ENCODE results near the gene BCKDK.
"Not testable (repeated sequence)": the region's sequence is repeated elsewhere in the genome, so short reads cannot be mapped to it uniquely, and the experiment has no call there.

The BCKDK gene

GRCh38 chr16:31099860-31100638 is 8.1 kb upstream of the BCKDK start:
- no peak for DNase-seq (ENCODE audit: low spot score)

GRCh38 chr16:31100876-31101641 is 7.1 kb upstream of the BCKDK start:
- DNase-seq (ENCODE audit: low spot score), result not testable (repeated sequence)

DNA sequence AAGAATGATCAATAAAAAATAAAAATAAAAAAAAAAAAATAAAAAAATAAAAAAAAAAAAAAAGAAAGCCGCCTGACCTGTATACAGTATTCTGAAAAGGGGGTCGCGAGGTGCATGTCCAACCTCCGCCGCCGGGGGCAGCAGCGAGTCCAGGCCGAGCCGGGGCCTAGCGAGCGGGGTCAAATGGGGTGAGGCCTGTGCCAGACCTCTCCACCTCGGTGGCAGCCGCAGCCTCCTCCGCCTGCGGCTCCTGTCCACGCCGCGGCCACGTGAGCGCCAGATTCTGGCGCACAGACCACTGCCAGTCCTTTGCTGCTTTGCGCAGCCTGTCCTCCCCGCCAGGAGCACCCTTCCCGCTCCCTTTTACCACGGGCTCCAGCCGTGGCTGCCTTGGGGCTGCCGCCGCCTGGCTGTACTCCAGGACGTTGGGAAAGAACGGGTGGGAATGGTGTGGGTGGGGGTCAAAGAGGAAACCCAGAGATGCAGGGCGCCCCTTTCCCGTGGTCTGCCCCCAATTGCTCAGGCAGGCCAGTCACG is 2.4 kb upstream of the BCKDK start:
- peak; percentile 66 for DNase-seq (ENCODE audit: low spot score)

GRCh38 chr16:31106509-31107464 is 1.4 kb upstream of the BCKDK start:
- no peak for DNase-seq (ENCODE audit: low spot score)

DNA sequence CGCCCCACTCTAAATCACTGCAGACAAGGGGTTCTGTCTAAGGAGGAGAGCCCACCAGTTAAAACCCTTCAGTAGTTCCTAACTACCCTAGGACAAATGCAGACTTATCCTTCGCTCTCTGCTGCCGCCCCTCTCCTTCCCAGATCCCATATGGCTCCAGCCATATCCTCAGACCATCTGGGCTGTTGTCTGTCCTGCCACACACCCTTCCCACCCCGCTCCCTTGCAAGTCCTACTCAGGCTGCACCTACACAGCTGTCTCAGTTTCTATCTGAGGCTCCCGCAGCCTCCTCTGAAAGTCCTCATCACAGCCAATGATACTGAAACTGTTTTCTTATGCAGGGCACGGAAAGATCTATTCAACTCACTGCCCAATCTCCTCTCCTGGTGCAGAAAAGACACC is 720 bp upstream of the BCKDK start:
- no peak for DNase-seq (ENCODE audit: low spot score)

DNA sequence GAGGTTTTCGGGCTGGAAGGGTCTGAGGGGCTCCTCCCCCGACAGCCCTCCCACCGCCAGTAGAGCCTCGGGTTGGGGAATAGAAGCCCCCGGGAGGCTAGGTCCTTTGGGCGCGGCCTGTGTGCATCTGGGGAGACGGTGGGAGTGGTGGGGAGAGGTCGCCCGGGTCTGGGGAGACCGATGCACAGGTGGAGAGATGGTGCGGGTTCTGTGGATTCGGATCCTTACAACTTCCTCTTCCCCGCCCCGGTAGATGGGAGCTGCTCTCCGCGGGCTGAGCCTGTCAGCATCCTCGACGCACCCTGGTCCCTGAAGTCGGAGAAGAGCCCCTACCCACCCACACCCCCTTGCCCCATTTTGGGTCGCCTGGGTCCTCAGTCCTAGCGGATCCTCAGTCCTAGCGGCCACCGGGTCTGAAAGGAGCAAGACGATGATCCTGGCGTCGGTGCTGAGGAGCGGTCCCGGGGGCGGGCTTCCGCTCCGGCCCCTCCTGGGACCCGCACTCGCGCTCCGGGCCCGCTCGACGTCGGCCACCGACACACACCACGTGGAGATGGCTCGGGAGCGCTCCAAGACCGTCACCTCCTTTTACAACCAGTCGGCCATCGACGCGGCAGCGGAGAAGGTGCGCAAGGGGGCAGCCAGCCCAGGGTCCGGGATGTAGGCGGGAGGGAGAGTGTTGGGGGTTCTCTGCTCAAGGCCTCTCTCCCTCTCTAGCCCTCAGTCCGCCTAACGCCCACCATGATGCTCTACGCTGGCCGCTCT is 790 bp downstream of the BCKDK start:
- DNase-seq (ENCODE audit: low spot score), result no peak

- no peak for DNase-seq (ENCODE audit: low spot score)
Observed at GRCh38 chr16:31109622-31110021, 1.4 kb downstream of the BCKDK start.

DNA sequence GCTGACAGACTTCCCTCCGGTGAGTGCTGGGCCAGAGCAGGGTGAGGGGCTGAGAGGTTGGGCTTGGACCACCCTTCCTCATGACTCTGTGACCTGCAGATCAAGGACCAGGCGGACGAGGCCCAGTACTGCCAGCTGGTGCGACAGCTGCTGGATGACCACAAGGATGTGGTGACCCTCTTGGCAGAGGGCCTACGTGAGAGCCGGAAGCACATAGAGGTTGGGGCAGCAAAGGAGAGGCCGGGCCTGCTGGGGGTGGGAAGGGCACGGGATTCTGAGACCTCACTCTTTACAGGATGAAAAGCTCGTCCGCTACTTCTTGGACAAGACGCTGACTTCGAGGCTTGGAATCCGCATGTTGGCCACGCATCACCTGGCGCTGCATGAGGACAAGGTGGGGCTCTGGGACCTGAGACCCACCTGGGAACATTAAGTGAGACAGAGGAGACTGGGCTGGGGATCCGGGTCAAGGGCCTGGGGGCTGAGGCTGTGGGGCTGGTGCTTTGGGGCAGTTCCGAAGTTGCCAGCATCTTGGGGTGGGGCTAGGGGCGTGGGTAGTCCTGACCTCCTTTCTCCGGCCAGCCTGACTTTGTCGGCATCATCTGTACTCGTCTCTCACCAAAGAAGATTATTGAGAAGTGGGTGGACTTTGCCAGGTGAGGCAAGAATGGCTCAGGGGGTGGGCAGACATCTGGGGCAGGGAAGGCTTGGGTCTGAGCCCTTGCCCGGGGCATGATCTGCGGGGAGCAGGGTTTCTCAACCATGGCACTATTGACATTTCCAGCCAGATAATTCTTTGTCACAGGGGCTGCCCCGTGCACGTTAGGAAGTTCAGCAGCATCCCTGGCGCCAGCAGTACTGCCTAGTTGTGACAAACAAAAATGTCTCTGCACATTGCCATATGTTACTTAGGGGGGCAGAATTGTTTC is 2.2 kb downstream of the BCKDK start:
- no peak for DNase-seq (ENCODE audit: low spot score)

- DNase-seq (ENCODE audit: low spot score), result no peak
Observed at GRCh38 chr16:31111881-31112466, 3.8 kb downstream of the BCKDK start.

DNA sequence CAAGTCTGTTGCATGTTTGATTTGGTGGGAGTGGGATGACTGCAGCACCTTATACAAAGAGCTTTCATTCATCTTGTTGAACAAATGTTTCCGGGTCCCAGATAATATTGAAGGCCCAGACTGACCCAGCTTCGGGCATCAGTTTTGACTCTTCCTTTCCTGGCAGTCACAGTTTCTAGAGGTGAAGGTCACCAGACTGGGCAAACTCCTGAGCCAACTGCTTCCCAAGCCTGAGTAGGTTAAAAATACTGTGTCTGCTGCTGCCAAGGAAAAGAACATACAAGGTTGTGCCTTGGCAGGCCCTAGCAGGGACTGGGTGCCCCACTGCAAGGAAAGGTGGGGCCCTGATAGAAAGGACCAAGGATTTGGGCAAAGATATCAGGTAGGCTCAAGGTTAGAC is 4.5 kb downstream of the BCKDK start:
- DNase-seq (ENCODE audit: low spot score), result no peak

DNA sequence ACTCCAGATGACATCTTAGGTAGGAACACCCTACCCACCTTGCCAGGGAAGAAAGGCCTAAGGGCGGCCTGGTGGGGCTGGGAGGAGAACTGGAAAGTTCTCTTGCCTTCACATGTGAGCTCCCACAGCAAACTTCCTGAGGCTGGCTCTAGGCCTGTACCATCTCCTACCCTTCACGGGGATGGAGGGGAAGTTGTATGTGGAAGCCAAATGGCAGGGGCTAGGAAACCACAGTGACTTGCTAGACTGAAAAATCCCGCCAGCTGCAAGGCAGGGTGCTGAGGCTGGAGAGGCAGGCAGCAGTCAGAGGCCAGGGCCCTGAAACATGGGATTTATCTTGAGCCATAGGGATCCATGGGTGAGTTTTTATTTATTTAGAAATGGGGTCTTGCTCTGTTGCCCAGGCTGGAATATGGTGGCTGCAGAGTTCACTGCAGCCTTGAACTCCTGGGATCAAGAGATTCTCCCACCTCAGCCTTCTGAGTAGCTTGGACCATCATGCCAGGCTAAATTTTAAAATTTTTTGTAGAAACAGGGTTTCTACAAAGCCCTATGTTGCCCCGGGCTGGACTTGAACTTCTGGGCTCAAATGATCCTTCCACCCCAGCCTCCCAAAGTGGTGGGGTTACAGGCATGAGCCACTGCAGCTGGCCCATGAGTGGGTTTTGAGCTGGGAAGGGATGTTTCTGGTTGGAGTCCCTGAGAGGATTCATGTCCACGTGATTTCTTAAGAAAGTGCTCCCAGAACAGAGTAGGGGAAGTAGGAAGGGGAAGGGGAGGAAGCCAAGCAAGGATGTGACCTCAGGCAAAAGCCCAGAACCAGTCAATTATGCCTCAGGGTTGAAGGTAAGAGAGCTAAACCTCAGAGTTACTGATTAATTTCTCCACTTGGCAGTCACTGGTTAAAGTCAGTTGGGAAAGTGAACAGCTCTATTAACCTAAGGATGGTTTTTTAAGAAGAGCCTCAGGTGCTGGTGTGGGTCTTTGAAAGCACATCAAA is 5.2 kb downstream of the BCKDK start:
- DNase-seq (ENCODE audit: low spot score), result peak; percentile 46

DNA sequence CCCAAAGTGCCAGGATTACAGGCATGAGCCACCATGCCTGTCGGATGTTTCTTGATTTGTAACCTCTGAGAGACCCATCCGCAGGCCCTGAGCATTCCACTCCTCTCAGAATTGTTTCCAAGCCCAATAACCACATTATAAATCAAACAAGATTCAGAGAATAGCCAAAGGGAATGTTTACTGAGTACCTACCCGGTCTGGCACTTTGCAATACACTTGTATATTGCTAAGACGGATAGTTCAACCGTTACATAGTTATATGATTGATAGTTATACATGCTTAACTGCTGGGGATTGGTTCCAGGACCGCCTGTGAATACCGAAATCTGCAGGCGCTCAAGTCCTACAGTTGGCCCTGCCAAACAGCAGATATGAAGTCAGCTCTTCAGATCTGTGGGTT is 6.3 kb downstream of the BCKDK start:
- DNase-seq (ENCODE audit: low spot score), result no peak

- peak; percentile 97 for DNase-seq (ENCODE audit: low spot score)
Observed at GRCh38 chr16:31117384-31118222, 9.4 kb downstream of the BCKDK start, which contains the start of gene KAT8. KAT8 (plus strand) TSS chr16:31117664; CDS start chr16:31117682, 18 bp downstream.

DNA sequence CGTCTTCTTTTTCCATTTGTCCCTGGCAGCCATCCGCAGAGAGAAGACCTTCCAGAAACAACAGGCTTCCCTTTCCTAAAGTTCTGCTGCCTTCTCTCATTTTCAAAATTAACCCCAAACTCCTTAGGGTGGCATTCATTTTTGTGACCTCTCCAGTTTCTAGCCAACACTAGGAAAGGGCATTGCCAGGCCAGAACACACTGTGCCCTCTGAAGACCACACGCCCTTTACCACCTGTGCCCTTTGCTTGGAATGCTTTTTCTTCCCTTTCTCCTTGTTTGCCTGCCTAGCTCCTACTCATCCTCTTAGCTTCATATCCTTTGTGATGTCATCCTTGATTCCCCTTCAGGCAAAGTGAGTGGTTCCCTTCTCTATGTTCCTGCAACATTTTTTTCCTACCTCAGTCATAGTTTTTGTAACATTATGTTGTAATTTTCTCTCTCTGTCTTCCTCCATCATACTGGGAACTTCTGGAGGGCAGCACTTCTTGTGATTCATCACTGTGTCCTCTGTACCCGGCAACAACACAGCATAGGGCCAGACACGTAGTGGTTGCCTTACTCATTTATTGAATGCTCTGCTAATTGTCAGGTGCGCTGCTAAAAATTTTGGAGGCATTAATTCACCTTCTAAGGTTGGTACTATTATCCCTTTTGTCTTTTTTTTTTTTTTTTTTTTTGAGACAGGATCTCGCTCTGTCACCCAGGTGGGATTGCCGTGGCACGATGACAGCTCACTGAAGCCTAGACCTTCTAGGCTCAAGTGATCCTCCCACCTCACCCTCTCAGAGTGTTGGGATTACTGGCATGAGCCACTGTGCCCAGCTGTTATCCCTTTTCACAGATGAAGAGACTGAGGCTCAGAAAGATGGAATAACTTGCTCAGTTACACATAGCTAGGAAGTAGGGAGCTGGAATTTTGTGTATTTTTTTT is 10.3 kb downstream of the BCKDK start:
- no peak for DNase-seq (ENCODE audit: low spot score)

- no peak for DNase-seq (ENCODE audit: low spot score)
Observed at GRCh38 chr16:31120129-31120528, 11.9 kb downstream of the BCKDK start.

DNA sequence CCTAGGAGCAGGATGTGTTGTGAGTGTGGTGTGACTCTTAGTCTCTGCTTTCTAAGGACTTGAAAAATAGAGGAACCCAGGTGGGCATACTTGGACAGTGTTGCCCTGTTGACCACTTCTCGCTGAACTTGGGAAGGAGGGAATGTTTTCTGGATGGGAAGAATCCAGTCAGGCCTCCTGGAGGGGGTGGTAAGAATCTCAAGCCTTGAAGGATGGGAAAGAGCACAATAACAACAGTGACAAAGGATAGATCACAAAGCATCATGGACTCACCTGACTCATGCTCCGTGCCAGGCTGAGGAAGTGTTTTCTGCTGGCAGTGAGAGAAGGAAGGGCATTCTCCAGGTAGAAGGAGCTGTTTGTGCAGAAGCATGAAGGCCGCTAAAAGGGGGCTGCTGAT is 17.7 kb downstream of the BCKDK start:
- DNase-seq (ENCODE audit: low spot score), result no peak

All from globus pallidus (tissue), 1 donor.